HG03139 (cell line): ENCODE results near the gene MOB3B.

ENCODE experiments used
- ATAC-seq: cut with Tn5 transposase; IDR thresholded peaks from one replicate; pipeline ENCODE4 v1.9.1; 2021; ENCODE audit not compliant: unreplicated experiment

Gene MOB3B

GRCh38 chr9:27394826-27395201 is 134.8 kb downstream of the MOB3B start:
- ATAC-seq: no peak

- ATAC-seq: no peak
These were observed 135.3 kb downstream of the MOB3B start for GRCh38 chr9:27394154-27394825.

GRCh38 chr9:27393054-27393846 is 136.4 kb downstream of the MOB3B start:
- no peak for ATAC-seq

- no peak for ATAC-seq
These were observed 137.2 kb downstream of the MOB3B start for GRCh38 chr9:27392451-27392850.

- no peak for ATAC-seq
These were observed 138.3 kb downstream of the MOB3B start for GRCh38 chr9:27391040-27391895.

GRCh38 chr9:27388150-27388549 is 141.5 kb downstream of the MOB3B start:
- ATAC-seq: no peak

GRCh38 chr9:27387722-27388121 is 141.9 kb downstream of the MOB3B start:
- ATAC-seq: no peak

GRCh38 chr9:27386571-27387091 is 143.0 kb downstream of the MOB3B start:
- no peak for ATAC-seq

- no peak for ATAC-seq
These were observed 143.8 kb downstream of the MOB3B start for GRCh38 chr9:27385606-27386322.

- no peak for ATAC-seq
These were observed 145.2 kb downstream of the MOB3B start for GRCh38 chr9:27384262-27385014.

GRCh38 chr9:27383524-27383923 is 146.1 kb downstream of the MOB3B start:
- no peak for ATAC-seq

- ATAC-seq: no peak
These were observed 146.6 kb downstream of the MOB3B start for GRCh38 chr9:27382975-27383374.

GRCh38 chr9:27382308-27382707 is 147.3 kb downstream of the MOB3B start:
- no peak for ATAC-seq

GRCh38 chr9:27379311-27380251 is 150.0 kb downstream of the MOB3B start:
- peak; percentile 42 for ATAC-seq

- peak; percentile 79 for ATAC-seq
These were observed 151.7 kb downstream of the MOB3B start for GRCh38 chr9:27377811-27378456.

- ATAC-seq: peak; percentile 27
These were observed 152.3 kb downstream of the MOB3B start for GRCh38 chr9:27377147-27377807.

- ATAC-seq: no peak
These were observed 155.8 kb downstream of the MOB3B start for GRCh38 chr9:27373851-27374250.

- no peak for ATAC-seq
These were observed 157.0 kb downstream of the MOB3B start for GRCh38 chr9:27372615-27373014.
